Lung (tissue), 12 donors: ENCODE results near the gene TWIST1. TPM values are rescaled to one million over a fixed set of nuclear protein-coding genes. Genes with fewer than 3 reads are reported as not detected.

ENCODE experiments used
- ATAC-seq: fragments of 200-7000 bp; cut with Tn5 transposase; one replicate; pipeline ENCODE4 v1.9.1; 2020; ENCODE audit warnings: moderate number of reproducible peaks; ENCODE audit not compliant: insufficient read depth, low FRiP score
- DNase-seq, 3 donors: peaks; one replicate each; pipeline ENCODE4 v3.0.0-alpha.2; 2013 to 2017
- H3K27ac ChIP-seq, 2 donors: one replicate each; pipeline ENCODE4 v1.5.1; 2013; ENCODE audit warnings: mild to moderate bottlenecking in 2 of 2, moderate library complexity in 2 of 2, control low read depth in 1 of 2, inconsistent platforms in 1 of 2, low read depth in 1 of 2, low read length in 1 of 2
- H3K27me3 ChIP-seq, 3 donors: one replicate each; pipeline ENCODE4 v1.5.1; 2013; ENCODE audit warnings: low read length in 2 of 3; ENCODE audit not compliant: control insufficient read depth in 3 of 3, insufficient read depth in 3 of 3
- H3K36me3 ChIP-seq, 4 donors: one replicate each; pipeline ENCODE4 v1.5.1; 2013; ENCODE audit warnings: low read length in 4 of 4, mild to moderate bottlenecking in 1 of 4, moderate library complexity in 1 of 4; ENCODE audit not compliant: control insufficient read depth in 4 of 4, insufficient read depth in 4 of 4
- H3K4me1 ChIP-seq, 5 donors: one replicate each; pipeline ENCODE4 v1.5.1; 2013; ENCODE audit warnings: low read length in 5 of 5, mild to moderate bottlenecking in 2 of 5, moderate library complexity in 1 of 5; ENCODE audit not compliant: control insufficient read depth in 5 of 5, insufficient read depth in 5 of 5
- H3K4me3 ChIP-seq: one replicate; pipeline ENCODE4 v1.5.1; 2013; ENCODE audit warnings: mild to moderate bottlenecking, control low read depth, moderate library complexity
- H3K9ac ChIP-seq, 2 donors: one replicate each; pipeline ENCODE4 v1.5.1; 2013; ENCODE audit warnings: low read length in 2 of 2, control low read depth in 1 of 2; ENCODE audit not compliant: insufficient read depth in 1 of 2
- H3K9me3 ChIP-seq, 4 donors: one replicate each; pipeline ENCODE4 v1.5.1; 2013; ENCODE audit warnings: low read length in 3 of 4, mild to moderate bottlenecking in 1 of 4, moderate library complexity in 1 of 4; ENCODE audit not compliant: control insufficient read depth in 4 of 4, insufficient read depth in 3 of 4
- WGBS, 2 donors: extraction: QIAGEN DNeasy Blood & Tissue Kit; methylation state at CpG; one replicate each; pipeline ENCODE4 v1.1.7; 2013; 5-methylcytosine and 5-hydroxymethylcytosine counted together
- polyA plus RNA-seq, 2 donors: library from polyadenylated mRNA; stranded (reverse); fragments of 200-250 nt; gene quantifications; one replicate each; pipeline ENCODE4 v1.2.1, GENCODE V29; 2013
- total RNA-seq, 2 donors: library from RNA; depleted of rRNA in 1 of 2; stranded (reverse); fragments of >200 nt in 1 of 2; gene quantifications; one replicate each; pipeline ENCODE4 v1.2.1, GENCODE V29; 2014 to 2021
- TF ChIP-seq, protein P1 (sequence below): IDR thresholded peaks from 2 replicates; pipeline ENCODE4 v1.5.1; 2012; ENCODE audit warnings: mild to moderate bottlenecking; ENCODE audit errors: control extremely low read depth, extremely low read depth
- donor health status: control.
- donor health status: control.
- donor health status: Bipolar disorder and iron deficiency.
- donor health status: healthy.
- donor health status: DM: yes; HTN: yes; CAD: no.

TWIST1 gene
- total and polyA plus RNA-seq, 4 donors, result 0.27 to 0.77 (median 0.65) TPM

DNA sequence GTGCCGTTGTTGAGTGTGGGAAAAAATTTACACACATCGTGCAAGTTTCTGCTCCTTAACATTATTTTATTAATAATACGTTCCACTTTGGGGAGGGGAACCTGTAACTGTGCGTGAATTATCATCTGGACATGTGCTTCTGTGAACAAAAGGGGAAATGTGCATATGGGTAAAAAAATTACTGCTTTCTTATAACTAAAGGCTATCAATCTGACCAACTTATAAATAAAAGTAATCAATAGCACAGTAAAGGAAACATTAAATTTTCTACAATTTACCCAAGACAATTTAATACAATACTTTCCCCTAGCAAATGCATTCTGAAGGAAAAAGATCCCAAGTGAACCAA, 4.5 kb downstream of the TWIST1 start:
- WGBS, 2 donors, result 13 to 26% methylated on average over 4 of the region's 4 CpGs
- DNase-seq (peak in 1 of 3 donors; percentile 13), ATAC-seq (no peak)
- TF ChIP-seq, protein P1, sequence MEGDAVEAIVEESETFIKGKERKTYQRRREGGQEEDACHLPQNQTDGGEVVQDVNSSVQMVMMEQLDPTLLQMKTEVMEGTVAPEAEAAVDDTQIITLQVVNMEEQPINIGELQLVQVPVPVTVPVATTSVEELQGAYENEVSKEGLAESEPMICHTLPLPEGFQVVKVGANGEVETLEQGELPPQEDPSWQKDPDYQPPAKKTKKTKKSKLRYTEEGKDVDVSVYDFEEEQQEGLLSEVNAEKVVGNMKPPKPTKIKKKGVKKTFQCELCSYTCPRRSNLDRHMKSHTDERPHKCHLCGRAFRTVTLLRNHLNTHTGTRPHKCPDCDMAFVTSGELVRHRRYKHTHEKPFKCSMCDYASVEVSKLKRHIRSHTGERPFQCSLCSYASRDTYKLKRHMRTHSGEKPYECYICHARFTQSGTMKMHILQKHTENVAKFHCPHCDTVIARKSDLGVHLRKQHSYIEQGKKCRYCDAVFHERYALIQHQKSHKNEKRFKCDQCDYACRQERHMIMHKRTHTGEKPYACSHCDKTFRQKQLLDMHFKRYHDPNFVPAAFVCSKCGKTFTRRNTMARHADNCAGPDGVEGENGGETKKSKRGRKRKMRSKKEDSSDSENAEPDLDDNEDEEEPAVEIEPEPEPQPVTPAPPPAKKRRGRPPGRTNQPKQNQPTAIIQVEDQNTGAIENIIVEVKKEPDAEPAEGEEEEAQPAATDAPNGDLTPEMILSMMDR, result no peak
- no peak overlapping the region for H3K4me3 ChIP-seq
- no peaks in the 10 kb centered on the region for H3K36me3 ChIP-seq
- peaks cover 21 to 93% (median 90%) of the 10 kb centered on the region in 3 donors for H3K27me3 ChIP-seq
- peaks cover 0 to 5% (median 2%) of the 10 kb centered on the region in 4 donors for H3K9me3 ChIP-seq
- peaks cover 0 to 13% (median 7%) of the 10 kb centered on the region in 5 donors for H3K4me1 ChIP-seq
- H3K27ac ChIP-seq, result no peak overlapping the region
- H3K9ac ChIP-seq, result no peak overlapping the region

- DNase-seq, result peak in 1 of 3 donors; percentile 16
- peaks cover 16 to 94% (median 94%) of the 10 kb centered on the region in 3 donors for H3K27me3 ChIP-seq
- no peak overlapping the region for H3K27ac ChIP-seq
Measured at GRCh38 chr7:19112274-19113001, 5.0 kb downstream of the TWIST1 start.

DNA sequence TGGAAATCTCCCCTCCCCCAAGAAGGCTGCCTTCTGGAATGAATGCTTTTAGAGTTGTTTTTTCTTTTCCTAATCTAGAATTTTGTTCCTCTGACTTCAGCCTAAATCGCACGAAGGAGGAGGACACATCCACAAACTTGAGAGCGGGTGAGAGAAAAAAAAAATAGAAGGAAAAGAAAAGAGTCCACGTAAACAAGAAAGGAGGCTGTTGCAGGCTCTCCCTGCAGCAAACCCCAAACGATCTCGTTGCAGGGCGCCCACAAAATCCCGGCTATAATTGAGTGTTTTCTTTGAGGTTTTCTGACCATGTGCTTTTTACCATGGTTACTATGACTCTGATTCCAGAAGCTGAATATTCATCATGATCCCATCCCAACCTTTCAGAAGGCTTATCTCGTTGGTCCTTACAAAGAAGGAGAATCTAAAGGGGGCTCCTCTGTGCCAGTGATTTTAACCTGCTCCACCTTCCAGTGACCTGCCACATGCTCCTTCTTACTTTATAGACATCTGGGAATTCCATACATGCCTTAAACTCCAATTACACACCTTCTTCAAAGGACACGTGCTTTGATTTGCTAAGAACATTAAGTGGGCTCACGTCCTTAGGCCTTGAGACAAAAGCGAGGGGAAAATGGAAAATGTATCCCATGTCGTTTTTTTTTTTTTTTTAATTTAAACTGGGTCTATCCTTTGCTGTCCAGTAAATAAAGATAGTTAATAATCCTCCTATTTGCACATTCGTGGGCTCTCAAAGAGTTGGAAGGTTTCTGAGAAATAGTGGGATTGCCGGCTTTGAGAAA, 5.8 kb downstream of the TWIST1 start:
- Histone ChIP-seq H3K36me3 (no peaks in the 10 kb centered on the region), H3K4me1 (peaks cover 0 to 19% (median 5%) of the 10 kb centered on the region in 5 donors), H3K27me3 (peaks cover 9 to 100% (median 98%) of the 10 kb centered on the region in 3 donors), H3K9me3 (peaks cover 0 to 7% (median 2%) of the 10 kb centered on the region in 4 donors), H3K9ac (no peak overlapping the region), H3K27ac (no peak overlapping the region), H3K4me3 (no peak overlapping the region)
- no peak for ATAC-seq
- peak in 1 of 3 donors; percentile 10 for DNase-seq
- TF ChIP-seq, protein P1, result no peak
- WGBS, 2 donors, result 18 to 29% methylated on average over 15 of the region's 15 CpGs

More at GRCh38 chr7:19112274-19113001, 5.0 kb downstream of the TWIST1 start:
- ATAC-seq, result no peak
- Histone ChIP-seq H3K4me1 (peaks cover 0 to 16% (median 7%) of the 10 kb centered on the region in 5 donors), H3K36me3 (no peaks in the 10 kb centered on the region), H3K4me3 (no peak overlapping the region), H3K9me3 (peaks cover 0 to 6% (median 2%) of the 10 kb centered on the region in 4 donors), H3K9ac (no peak overlapping the region)
- TF ChIP-seq, protein P1, result no peak
- WGBS, 2 donors, result 4 to 12% methylated on average over 42 of the region's 42 CpGs
